Stimulated activated CD8-positive, alpha-beta memory T cell treated with anti-CD3 and anti-CD28 coated beads, Interleukin-7, amount 100 ng/mL, for 24 hours (primary cell): ENCODE results near the gene MSL1.
"Not testable (repeated sequence)": the region's sequence is repeated elsewhere in the genome, so short reads cannot be mapped to it uniquely, and the experiment has no call there.

ENCODE experiments used
- DNase-seq: peaks from one replicate; pipeline ENCODE4 v3.0.0-alpha.2; 2020; ENCODE audit warnings: low read depth

MSL1 gene

DNA sequence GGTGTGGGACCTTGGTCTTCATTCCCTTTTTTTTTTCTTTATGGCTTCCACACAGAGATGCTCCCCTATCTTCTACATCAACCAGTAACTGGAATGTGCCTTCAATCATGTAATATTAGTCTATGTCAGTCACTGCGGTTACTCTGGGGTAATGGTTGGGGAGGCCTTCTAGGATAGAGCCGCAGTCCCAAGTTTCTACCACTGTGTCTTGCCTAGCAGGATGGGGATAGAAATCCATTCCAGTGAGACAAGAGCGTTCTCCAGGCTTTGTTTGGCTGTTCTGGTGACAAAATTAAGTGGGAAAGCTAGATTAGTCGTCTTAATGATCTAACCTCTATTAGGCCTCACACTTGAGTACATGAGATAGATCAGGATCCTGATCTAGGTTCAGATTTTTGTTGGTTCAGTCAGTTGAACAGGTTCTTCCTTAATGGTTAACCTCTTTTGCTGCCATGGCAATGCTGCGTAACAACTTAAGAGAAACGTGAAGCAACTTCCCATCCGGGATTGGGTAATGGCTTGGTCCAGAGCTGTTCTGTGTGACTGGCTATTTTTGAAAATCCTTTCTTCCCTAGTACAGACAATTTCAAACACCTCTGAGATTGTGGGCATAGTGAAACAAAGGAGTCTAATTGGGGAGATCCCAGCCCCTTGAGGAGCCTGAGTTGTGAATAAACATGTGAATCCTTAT, 8.7 kb downstream of the MSL1 start:
- no peak for DNase-seq

DNA sequence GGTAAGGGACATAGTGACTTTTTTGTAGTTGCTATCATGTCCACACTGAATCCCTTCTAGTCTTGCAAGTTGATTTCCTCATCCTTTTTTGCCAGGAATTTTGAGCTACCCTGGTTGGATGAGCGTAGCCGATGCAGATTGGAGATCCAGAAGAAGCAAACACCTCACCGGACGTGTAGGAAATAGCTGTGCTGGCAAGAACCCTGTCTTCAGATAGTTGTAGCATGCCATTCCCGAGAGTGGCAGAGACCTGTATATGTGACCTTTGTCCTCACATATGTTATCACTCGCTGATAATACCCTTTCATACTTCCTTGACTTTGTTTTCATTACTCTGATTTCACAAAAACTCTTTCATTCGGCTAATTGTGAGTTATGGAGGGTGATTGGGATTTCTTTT, 12.4 kb downstream of the MSL1 start:
- no peak for DNase-seq

DNA sequence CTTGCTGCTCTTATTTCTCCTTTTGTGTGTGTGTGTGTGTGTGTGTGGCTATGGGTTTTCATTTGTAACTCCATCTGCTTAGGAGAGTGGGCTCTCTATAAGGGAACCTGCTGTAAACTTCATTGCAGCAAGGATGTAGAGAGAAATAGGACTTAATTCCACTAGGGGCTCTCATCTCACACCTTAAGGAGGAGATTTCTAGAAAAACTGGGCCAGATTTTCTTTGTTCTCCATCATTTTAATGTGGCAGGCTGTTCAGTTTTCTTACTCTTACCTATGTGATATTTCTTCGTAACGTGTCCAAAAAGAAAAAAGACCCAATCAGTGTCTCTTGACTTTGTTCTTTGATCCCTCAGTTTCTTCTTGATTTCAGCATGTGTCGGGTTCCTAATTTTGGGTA, 14.0 kb downstream of the MSL1 start:
- no peak for DNase-seq

DNA sequence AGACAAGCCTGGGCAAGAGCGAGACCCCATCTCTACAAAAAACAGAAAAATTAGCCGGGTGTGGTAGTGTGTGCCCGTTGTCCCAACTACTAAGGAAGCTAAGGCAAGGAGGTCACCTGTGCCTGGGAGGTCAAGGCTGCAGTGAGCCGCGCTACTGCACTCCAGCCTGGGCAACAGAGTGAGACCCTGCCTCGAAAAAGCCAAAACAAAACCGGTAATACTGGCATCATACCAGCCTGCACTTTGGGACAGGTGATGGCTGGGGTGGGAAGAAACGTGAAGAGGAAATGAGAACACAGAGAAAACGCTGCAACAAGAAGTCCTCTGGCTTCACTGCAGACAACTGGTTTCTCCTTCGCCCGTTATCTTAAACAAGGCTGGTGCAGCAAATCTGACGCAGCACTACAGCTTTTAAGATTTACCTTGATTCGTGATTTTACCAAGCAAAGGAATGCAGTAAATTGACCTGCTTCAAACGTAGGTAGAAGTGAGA, 17.8 kb downstream of the MSL1 start:
- no peak for DNase-seq

DNA sequence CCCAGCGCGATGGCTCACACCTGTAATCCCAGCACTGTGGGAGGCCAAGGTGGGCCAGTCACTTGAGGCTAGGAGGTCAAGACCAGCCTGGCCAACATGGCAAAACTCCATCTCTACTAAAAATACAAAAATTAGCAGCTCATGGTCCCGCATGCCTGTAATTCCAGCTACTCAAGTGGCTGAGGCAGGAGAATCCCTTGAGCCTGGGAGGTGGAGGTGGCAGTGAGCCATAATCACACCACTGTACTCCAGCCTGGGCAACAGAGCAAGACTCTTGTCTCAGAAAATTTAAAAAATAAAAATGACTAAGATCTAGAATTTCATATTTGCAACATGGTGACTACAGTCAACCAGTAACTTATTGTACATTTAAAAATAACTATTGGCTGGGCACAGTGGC, 21.4 kb downstream of the MSL1 start:
- not testable (repeated sequence) for DNase-seq

DNA sequence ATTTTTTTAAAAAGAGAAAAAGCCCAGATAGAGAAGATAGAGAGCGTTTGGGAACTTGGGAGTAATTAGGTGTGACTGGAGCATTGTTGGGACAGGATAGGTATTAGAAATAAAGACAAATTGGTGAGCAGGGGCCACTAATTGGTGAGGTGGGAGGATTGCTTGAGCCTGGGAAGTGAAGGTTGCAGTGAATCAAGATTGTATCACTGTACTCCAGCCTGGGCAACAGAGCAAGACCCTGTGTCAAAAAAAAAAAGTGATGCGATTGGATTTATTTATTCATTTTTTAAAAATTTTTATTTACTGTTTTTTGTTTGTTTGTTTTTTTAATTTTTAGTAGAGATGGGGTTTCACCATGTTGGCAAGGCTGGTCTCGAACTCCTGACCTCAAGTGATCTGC, 23.7 kb downstream of the MSL1 start:
- DNase-seq: no peak

DNA sequence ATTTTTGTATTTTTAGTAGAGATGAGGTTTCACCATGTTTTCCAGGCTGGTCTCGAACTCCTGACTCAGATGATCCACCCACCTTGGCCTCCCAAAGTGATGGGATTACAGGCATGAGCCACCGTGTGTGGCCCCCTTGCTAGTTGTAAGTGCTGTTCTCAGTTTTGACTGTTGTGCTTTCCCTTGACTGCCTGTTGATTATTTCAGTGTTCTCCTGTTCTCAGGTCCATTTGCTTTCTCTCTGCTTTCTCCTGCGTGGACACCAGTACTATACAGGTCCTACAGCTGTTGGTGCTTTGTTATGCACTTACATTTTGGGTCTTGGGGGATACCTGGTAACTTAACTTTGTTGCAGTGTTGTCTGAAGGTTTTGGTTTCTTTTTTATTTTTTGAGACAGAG, 26.8 kb downstream of the MSL1 start:
- no peak for DNase-seq

DNA sequence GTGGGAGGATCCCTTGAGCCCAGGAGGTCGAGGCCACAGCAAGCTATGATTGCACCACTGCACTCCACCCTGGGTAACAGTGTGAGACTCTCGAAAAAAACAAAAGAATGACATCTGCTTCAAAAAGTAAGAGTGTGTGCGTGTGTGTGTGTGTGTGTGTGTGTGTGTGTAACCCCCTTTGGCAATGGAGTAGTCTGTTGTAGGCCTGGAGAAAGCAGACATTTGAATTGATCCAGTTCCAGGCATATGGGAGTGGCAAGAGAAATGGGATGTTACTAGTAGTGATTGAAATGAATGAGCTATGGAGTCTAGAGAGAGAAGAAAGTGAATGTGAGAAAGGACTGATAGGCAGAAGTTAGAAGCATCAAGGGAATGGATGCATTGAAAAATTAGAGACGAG, 28.5 kb downstream of the MSL1 start:
- no peak for DNase-seq

DNA sequence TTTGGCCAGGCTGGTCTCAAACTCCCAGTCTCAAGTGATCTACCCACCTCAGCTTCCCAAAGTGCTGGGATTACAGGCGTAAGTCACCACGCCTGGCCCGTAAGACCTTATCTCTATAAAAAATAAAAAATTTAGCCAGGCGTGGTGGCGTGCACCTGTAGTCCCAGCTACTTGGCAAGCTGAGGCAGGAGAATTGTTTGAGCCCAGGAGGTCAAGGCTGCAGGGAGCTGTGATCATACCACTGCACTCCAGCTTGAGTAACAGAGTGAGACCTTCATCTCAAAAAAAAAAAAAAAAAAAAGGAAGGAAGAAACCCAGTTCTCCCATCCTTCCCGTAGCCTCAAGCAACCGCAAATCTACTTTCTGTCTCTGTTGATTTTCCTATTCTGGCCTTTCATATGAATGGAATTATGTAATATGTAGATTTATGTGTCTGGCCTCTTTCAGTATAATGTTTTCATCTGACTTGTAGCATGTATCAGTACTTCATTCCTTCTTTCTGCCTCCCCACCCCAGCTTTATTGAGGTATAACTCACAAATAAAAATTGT, 29.7 kb downstream of the MSL1 start:
- no peak for DNase-seq

DNA sequence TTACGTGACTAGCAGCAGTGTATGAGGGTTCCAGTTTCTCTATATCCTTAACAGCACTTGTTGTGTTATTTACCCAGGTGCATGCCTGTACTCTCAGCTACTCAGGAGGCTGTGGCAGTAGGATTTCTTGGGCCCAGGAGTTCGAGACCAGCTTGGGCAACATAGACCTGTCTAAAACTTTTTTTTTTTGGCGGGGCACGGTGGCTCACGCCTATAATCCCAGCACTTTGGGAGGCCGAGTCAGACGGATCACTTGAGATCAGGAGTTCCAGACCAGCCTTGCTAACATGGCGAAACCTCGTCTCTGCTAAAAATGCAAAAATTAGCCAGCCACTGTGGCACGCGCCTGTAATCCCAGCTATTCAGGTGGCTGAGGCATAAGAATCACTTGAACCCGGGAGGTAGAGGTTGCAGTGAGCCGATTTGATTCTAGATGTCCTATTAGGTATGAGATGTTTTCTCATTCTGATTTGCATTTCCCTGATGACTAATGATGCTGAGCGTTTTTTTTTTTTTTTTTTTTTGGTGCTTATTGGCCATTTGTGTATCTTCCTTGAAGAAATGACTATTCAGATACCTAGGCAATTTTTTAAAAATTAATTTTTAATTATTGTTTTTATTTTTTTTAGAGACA, 31.9 kb downstream of the MSL1 start:
- DNase-seq: no peak

DNA sequence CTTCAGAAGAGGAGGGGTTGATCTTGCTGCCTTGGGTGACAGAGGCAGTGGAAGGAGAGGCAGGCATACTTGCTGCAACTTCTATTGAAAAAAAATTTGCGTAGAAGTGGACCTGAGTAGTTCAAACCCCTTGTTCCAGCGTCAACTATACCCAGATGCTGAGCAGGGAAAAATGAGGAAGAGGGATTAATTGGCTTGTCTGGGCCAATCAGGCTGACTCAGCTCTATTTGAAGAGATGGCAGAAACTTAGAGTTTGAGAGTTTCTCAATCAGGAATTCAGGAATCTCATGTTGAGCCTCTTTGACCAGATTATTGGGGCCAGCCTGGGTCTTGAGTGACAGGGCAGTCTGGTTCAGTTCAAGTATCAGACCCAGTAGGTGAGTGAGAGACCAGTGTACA, 36.2 kb downstream of the MSL1 start:
- no peak for DNase-seq

DNA sequence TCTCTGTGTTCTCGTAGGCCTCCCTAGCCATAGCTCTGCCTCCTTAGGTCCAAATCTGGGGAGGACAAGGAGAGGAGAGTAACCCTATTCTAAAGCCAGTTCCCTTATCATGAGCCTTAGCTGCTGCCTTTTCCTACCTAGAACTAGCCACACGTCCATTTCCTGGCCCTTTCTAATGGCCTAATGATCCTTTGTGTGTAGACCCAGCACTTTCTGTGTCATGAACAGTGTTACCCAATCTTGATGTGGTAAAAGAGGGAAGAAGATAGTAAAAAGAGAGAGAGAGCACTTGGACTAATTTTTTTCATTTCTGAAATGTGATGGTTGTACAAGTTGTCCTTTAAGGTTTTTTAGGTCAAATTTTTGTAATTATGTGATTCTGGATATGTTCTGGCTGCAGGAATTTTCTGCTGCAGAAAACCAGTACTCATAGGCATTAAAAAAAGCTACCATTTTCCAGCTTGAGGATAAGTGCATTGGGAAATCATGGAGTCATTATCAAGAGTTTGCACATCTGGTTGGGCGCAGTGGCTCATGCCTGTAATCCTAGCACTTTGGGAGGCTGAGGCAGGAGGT, 36.8 kb downstream of the MSL1 start:
- no peak for DNase-seq

DNA sequence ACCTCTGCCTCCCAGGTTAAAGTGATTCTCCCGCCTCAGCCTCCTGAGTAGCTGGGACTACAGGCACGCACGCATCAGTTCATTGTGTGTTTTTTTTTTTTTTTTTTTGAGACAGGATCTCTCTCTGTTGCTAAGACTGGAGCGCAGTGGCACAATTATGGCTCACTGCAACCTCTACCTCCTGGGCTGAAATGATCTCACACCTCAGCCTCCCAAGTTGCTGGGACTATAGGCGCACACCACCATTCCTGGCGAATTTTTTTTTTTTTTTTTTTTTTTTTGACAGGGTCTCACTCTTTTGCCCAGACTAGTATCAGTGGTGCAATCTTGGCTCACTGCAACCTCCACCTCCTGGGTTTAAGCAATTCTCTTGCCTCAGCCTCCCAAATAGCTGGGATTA, 37.7 kb downstream of the MSL1 start:
- no peak for DNase-seq

DNA sequence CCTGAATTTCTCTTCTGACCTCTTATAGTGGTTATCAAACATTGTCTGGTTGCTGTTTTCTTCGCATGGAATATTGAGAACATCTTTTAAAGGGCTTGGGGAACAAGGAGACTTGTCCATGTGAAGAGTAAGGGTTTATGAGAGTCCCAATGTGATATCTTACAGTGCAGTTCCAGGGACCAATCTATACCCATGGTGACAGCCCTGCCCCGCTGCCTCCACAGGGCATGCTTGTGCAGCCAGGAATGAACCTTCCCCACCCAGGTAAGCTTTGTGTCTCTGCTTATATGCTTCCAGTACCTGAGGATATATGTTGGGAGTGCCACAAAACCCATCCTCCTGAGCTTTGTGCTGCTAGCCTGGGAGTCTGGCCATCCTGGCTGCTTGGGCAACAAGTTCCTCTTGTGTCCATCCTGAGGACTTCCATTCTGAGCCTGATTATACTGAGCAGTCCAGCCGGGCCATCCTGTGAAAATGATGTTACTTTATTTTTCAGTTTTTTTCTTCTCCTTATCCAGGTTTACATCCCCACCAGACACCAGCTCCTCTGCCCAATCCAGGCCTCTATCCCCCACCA, 46.0 kb downstream of the MSL1 start:
- no peak for DNase-seq

DNA sequence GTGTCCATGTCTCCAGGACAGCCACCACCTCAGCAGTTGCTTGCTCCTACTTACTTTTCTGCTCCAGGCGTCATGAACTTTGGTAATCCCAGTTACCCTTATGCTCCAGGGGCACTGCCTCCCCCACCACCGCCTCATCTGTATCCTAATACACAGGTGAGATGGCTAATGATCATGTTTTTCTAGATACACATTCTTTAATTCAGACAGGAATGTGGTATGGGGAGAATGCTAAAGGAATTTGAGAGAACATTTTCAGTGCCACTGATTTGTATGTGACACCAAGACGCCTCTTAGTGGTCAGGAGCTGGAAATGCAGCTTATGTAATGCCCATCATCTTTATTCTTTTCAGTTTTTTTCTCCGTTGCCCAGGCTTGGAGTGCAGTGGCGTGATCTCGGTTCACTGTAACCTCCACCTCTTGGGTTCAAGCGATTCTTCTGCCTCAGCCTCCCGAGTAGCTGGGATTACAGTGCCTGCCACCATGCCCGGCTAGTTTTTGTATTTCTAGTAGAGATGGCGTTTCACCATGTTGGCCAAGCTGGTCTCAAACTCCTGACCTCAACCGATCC, 46.6 kb downstream of the MSL1 start:
- DNase-seq: no peak

DNA sequence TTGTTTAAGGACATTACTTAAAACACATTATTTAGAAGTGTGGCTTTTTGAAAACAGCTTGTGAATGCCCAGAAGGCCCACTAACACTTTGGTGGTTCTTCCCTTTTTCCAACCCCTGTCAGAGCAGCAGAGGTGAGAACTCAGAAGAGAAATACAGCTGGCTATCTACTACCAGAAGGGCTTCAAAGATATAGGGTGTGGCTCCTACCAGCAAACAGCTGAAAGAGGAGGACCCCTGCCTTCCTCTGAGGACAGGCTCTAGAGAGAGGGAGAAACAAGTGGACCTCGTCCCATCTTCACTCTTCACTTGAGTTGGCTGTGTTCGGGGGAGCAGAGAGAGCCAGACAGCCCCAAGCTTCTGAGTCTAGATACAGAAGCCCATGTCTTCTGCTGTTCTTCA, 48.6 kb downstream of the MSL1 start:
- no peak for DNase-seq

DNA sequence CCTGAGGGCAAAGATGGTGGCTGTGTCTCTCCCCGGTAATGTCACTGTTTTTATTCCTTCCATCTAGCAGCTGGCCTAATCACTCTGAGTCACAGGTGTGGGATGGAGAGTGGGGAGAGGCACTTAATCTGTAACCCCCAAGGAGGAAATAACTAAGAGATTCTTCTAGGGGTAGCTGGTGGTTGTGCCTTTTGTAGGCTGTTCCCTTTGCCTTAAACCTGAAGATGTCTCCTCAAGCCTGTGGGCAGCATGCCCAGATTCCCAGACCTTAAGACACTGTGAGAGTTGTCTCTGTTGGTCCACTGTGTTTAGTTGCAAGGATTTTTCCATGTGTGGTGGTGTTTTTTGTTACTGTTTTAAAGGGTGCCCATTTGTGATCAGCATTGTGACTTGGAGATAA, 50.0 kb downstream of the MSL1 start:
- DNase-seq: no peak

DNA sequence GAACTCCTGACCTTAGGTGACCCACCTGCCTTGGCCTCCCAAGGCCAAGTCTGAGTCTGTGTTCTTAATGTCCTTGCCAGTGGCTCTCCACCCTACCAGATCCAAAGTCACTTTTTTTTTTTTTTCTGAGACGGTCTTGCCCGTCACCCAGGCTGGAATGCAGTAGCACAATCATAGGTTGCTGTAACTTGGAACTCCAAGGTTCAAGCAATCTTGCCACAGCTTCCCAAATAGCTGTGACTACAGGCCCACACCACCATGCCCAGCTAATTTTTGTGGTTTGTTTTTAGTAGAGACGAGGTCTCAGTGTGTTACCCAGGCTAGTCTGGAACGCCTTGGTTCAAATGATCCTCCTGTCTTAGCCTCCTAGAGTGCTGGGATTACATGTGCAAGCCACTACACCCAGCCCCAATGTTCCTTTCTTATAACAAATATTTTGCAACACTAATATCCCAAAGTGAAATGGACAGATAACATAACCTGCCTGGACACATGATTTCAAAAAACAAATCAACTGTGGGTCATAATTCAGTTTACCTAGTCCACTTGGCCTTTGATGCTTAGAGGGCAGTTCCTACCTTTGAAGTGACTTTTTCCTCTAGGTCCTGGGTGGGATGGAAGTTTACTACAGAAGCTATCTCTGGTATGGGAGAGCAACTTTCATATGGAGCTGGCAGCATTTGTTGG, 51.5 kb downstream of the MSL1 start:
- no peak for DNase-seq

DNA sequence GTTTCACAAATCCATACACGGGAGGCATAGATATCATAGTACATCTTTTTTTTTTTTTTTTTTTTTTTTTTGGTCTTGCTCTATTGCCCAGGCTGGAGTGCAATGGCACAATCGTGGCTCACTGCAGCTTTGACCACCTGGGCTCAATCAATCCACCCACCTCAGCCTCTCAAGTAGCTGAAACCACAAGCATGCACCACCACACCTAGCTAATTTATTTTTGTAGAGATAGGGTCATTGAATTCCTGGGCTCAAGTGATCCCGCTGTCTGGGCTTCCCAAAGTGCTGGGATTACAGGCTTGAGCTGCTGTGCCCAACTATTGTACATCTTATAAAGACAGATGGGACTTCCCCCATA, 52.0 kb downstream of the MSL1 start:
- no peak for DNase-seq

DNA sequence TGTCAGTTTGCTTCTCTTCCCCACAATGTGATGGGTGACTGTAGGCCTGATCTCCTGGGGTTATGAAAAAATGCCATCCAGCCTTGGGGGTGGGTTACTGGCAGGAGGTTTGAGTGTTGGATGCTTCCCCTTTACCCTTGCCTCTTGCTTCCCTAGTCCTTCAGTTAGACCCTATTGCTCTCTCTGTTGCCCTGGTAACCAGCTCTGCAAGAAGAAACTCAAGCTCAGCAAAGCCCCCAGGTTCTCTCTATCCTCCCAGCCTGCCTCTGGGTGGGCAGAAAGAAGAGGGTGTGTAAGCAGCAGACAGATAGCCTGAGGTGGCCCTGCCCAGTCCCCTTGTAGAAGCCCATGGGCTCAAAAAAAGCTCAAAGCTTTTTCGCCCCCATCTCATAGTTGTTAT, 52.7 kb downstream of the MSL1 start:
- no peak for DNase-seq

DNA sequence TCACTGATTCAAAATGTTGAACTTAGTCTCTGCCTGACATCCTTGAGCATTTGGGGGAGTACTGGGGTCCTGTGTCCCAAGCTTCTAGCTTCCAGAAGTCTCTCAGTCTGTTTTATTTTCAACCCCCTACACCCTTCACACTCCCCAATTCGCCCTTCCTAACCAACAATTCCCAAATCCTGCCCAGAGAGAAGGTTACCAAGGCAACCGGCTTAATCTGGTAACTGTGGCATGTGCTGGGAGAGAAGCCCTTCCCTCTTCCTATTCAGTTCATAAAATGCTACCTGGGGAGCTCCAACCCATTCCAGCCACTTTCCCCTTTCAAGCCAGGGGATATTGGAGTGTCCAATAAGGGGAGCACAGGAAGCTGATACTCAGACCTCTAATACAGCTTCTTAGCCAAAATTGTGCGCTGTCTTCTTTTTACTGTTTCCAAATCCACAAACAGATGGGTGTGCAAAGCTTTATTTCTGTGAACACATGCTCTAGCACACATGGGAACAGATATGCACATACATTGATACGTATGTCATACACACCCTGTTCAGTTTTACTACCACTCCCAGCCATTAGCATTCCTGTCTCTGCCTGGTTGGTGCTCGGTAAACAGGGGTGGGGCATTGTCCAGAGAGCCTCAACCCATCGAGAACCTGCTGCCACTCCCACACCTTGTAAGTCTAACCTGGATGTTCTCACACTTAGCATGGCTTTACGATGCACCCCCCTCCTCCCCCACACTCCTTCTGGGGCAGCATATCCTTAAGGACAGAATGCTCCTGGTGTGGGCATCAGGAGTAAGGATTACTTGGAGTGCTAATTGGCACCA, 54.4 kb downstream of the MSL1 start:
- no peak for DNase-seq
